LNCAP (cell line): ENCODE data around the gene SEZ6L.

Experiments
- CTCF ChIP-seq: fragments of 450-650 bp; IDR thresholded peaks from 2 replicates; pipeline ENCODE4 v1.5.1; 2017; ENCODE audit warnings: mild to moderate bottlenecking

Gene SEZ6L

GRCh38 chr22:26251869-26252268, 82.6 kb downstream of the SEZ6L start:
- TF ChIP-seq CTCF, result no peak

GRCh38 chr22:26259510-26259909, 90.2 kb downstream of the SEZ6L start:
- no peak for TF ChIP-seq CTCF

GRCh38 chr22:26264162-26264561, 94.9 kb downstream of the SEZ6L start:
- TF ChIP-seq CTCF, result no peak

GRCh38 chr22:26265281-26265680, 96.0 kb downstream of the SEZ6L start:
- no peak for TF ChIP-seq CTCF

GRCh38 chr22:26265909-26266308, 96.6 kb downstream of the SEZ6L start:
- no peak for TF ChIP-seq CTCF

GRCh38 chr22:26267856-26268255, 98.6 kb downstream of the SEZ6L start:
- TF ChIP-seq CTCF, result no peak

- no peak for TF ChIP-seq CTCF
Observed at GRCh38 chr22:26269572-26269971, 100.3 kb downstream of the SEZ6L start.

- no peak for TF ChIP-seq CTCF
Observed at GRCh38 chr22:26271427-26271826, 102.2 kb downstream of the SEZ6L start.
